Activated CD4-positive, alpha-beta T cell treated with anti-CD3 and anti-CD28 coated beads, Interleukin-2, Interleukin-4, amounts not matched to agents 100 ng/mL and 50 ng/mL, durations not matched to agents 16 hours and 8 hours (primary cell): ENCODE results near the gene BTBD9.

Experiments used
- DNase-seq: peaks from one replicate; pipeline ENCODE4 v3.0.0-alpha.2; 2020; ENCODE audit warnings: low spot score

The BTBD9 gene

GRCh38 chr6:38593998-38594665 lies 45.6 kb downstream of the BTBD9 start:
- DNase-seq, result no peak

DNA sequence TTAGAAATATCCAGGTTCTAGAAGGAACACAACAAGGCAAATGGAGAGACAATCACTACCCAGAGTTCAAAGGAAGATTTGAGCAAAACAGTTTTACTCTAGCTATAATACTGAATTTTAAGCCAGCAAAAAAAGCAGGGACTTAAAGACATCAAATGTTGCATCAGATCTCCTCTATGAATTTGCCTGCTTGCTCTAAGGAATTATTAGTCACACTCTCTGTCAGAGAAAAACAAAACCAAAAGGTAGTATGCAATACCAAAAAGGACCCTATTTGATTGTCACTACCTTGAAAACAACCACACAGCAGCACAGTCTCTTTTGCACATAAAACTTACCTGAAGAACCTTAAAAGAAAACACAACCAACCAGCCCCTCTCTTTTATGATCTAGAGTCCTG lies 46.3 kb downstream of the BTBD9 start:
- DNase-seq, result no peak

GRCh38 chr6:38591439-38591838 lies 48.3 kb downstream of the BTBD9 start:
- DNase-seq, result no peak

GRCh38 chr6:38589367-38589720 lies 50.4 kb downstream of the BTBD9 start:
- no peak for DNase-seq

DNA sequence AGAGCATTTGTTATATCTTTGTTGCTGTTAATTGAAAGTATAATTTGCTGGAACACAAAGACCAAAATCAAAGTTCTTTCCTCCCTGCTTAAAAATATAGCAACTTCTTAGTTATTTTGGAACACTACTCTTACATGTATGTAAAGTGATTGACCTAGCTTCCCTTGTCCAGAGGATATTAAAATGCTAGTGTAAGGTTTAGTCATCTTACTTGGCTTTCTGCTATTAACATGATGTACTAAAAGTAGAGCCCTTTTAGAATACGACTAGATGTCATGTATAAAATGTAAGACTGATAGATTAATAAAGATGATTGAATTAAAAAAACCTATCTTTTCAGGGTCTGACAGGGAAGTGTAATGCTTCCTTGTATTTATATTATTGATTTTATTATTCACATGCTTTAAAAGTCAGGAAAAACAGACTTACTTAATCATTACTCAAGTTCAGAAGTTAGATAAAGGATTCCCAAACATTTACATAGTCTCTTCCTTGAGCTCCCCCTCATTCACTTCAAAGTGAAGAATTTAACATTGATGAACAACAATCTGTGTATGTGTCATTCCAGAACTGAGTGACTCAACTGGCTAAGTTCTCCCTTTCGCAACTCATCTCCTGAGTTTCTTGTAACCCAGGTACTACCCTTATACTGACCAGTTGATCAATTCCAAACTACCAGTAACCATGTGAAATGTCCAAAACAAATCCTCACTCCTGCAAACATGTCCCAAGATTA lies 50.9 kb downstream of the BTBD9 start:
- peak; percentile 36 for DNase-seq

DNA sequence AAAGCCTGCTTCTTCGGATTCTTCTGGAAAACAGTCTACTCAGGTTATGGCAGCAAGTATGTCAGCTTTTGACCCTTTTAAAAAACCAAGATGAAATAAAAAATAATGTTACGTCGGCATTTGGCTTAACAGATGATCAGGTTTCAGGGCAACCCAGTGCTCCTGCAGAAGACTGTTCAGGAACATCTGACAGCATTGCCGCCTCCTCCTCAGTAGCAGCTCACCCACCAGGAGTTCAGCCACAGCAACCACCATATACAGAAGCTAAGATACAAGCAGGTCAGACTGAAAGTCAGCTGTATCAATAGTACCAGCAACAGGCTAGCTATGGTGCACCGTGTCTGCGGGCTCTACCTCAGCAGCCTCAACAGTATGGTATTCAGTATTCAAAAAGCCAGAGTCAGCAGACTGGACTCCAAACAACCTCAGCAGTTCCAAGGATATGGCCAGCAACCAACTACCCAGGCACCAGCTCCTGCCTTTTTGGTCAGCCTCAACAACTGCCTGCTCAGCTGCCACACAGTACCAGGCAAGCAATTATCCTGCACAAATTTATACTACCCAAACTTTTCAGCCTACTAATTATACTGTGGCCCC lies 51.9 kb downstream of the BTBD9 start:
- DNase-seq, result no peak

GRCh38 chr6:38586992-38587391 lies 52.7 kb downstream of the BTBD9 start:
- no peak for DNase-seq

- no peak for DNase-seq
Measured at GRCh38 chr6:38584731-38585130, 55.0 kb downstream of the BTBD9 start.

- DNase-seq, result no peak
Measured at GRCh38 chr6:38583523-38583922, 56.2 kb downstream of the BTBD9 start.

DNA sequence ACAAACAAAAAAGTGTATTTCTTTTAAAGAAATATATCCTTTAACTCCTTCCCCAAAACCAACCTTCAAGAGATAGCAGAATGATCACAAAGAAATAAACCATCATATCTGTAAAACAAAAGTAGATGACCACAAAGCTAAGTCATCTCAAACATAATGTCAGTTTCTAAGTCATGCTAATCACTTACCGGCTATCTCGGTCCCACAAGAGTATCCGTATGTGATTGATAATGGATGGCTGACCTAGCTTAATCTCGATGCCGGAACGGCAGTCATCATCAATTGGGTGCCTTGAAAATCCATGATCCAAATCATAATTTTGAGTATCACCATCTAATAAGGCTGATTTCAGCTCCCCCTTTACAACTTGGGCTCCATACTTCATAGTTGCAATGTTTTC lies 59.7 kb downstream of the BTBD9 start:
- no peak for DNase-seq

- DNase-seq, result no peak
Measured at GRCh38 chr6:38579010-38579628, 60.6 kb downstream of the BTBD9 start.

- no peak for DNase-seq
Measured at GRCh38 chr6:38578075-38578474, 61.7 kb downstream of the BTBD9 start.

GRCh38 chr6:38577492-38577891 lies 62.2 kb downstream of the BTBD9 start:
- DNase-seq, result no peak

- no peak for DNase-seq
Measured at GRCh38 chr6:38573801-38574395, 65.8 kb downstream of the BTBD9 start.

DNA sequence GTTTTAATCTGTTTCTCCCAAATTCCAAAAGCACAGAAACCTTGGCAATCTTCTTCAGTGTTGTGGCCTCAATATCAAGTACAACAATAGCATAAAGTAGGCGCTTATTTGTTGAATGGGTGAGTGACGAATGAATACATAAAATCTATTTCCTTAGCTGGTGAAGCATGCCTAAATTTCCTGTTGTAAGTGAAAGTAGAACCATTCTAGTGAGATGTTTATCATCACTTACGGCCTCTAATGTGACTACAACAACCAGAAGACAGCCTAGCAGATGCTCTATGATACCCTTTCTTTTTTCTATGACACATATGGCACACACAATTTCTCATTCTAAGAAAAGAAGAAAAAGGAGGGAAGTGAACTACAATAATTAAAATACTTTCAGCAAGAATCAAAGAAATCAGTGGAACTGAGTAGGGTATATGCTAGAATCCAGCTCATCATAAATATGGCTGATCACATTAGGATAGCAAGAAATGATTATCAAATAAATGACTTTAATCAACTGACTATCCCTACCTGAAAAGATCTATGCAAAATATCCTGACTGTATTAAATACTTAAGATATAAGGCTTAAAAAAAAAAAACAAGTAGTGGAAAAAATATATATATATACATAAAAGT lies 67.4 kb downstream of the BTBD9 start:
- DNase-seq, result peak; percentile 58

DNA sequence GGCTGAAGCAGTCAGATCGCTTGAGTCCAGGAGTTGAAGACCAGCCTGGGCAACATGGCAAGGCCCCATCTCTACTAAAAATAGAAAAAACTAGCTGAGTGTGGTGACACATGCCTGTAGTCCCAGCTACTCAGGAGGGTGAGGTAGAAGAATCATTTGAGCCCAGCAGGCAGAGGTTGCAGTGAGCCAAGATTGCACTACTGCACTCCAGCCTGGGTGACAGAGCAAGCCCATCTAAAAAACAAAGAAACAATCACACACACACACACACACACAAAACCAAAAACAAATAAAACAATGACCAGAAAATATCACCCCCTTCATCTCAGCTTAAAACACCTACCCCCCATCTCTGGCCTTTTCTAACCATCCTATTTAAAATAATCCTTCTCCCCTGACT lies 68.0 kb downstream of the BTBD9 start:
- no peak for DNase-seq

DNA sequence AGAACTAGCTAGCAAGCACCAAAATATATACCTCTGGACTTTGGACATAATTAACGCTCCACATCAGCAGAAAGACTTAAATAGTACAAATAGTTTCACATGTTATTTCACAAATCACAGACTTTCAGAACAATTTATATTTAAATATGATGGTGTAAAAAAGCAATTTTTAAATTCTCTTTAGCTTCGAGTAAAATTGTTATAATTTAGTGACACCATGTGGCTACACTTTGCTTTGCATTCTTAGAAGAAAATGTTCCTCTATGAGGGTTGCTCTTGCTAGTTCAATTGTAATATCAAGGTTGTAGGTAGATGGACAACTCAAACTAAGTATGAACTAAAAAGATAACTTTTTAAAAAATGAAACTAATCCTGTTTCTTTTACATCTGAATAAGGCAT lies 69.0 kb downstream of the BTBD9 start:
- no peak for DNase-seq

DNA sequence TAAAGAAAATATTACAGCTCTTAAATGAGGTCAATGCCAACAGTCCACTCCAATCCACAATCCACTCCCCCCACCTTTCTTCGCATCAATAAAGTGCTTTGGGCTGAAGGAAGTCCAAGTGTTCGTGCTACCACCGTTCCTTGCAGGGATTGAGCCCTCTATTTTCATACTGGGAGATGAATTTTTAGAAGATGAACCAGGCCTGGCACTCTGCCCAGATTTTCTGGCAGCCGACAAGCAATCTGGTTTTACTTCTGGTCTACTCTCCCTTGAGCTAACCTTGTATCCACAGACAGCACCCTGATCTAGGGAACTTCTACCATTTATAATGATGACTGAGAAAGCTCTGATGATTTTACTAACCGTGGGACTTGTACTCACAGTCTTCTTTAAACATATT lies 72.3 kb downstream of the BTBD9 start:
- no peak for DNase-seq

DNA sequence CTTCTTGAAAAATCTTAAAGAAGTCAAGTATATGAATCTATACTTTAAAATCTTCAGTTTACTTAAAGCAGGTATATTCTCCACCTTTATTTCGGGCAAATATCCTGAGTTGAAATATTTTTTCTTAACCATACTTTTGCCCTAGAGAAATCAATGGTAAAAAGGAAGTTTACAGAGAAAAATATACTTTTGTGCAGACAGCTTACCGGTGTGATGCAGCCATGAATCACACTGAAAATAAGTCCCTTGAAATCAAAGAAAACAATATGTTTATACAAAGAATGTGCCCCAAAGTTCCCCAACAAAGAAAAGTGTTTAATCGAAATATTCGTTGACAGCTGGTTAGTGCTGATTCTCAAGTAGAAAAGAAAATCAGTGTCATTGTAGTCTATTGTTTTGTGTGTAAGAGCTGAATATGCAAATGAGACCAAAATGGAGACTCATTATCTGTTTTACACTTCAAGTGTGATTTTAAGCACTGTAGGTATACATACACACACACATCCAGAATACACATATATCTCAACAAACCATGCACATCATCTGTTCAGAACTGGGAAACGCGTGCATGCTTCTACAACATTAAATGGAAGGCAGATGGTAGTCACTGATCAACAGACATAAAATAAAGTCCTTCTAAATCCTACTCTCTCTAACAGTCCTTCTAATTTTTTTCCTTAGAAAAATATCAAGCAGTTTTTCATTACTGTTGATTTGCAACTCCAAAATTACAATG lies 73.3 kb downstream of the BTBD9 start:
- no peak for DNase-seq

DNA sequence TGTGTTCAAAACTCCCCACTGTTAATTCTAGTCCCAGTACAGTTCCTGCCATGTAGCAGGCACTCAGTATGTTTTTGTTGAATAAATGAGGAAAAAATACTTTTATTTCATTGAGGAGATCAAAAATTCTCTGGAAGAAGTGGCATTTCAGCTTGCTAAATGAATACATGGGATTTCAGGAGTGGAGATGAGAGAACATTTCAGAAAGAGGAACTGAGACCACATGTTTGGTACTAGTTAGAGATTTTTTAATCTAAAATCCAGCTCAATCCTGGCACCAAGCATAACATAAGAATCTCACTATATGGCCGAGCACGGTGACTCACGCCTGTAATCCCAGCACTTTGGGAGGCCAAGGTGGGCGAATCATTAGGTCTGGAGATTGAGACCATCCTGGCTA lies 75.4 kb downstream of the BTBD9 start:
- no peak for DNase-seq

- no peak for DNase-seq
Measured at GRCh38 chr6:38555606-38556005, 84.1 kb downstream of the BTBD9 start.
